ENCODE results near the gene CD81. TPM values are rescaled to one million over a fixed set of nuclear protein-coding genes. Genes with fewer than 3 reads are reported as not detected.

CD81 gene
- total RNA-seq, 5 donors from 2014 or later (not counting 1 experiment from before 2014, with no cell fraction given): 124 to 213 (median 146) TPM

DNA sequence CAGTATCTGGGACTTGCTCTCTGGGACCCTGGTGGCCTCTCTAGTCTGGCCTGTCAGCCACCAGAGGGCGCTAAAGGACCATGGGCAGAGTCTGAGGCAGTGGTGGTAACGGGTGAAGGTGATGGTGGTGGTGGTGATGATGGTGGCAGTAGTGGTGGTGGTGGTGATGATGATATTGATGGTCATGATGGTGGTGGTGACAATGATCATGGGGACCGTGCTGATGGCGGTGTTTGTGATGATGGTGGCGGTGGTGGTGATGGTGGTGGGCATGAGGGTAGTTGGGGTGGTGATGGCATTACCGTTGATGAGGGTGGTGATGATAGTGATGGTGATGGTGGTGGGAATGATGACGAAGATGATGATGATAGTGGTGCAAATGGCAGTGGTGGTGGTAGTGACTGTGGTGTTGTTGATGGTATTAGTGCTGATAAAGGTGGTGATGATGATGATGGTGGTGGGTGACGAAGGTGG lies 51.2 kb downstream of the CD81 start:
- H3K9me3 Mint-ChIP-seq: no peaks in the 10 kb centered on the region
- peak; percentile 83 to 96 (median 86) for ATAC-seq (replicated peaks in 1 of 4)
- 55% methylated on average over 8 of the region's 8 CpGs for WGBS (ENCODE audit: insufficient coverage)
- H3K4me3 Mint-ChIP-seq: no peak overlapping the region
- no peak overlapping the region for H3K4me3 ChIP-seq (ENCODE audit: control insufficient read depth in 1 of 2, extremely low read depth in 1 of 2, low read length in 1 of 2)
- H3K27ac ChIP-seq (ENCODE audit: low read length): no peak overlapping the region
- no peaks in the 10 kb centered on the region for H3K36me3 ChIP-seq (ENCODE audit: control insufficient read depth in 2 of 2, extremely low read depth in 1 of 2, insufficient read depth in 1 of 2, low read length in 1 of 2)
- H3K27ac Mint-ChIP-seq: no peak overlapping the region
- H3K27me3 ChIP-seq (replicated peaks in 1 of 2; ENCODE audit: control insufficient read depth in 2 of 2, extremely low read depth in 1 of 2, insufficient read depth in 2 of 2, low read length in 1 of 2): peaks cover 0 to 24% of the 10 kb centered on the region in 2 experiments
- no peaks in the 10 kb centered on the region for H3K4me1 ChIP-seq (ENCODE audit: control insufficient read depth in 1 of 2, extremely low read depth in 1 of 2, insufficient read depth in 2 of 2, low read length in 2 of 2)
- no peaks in the 10 kb centered on the region for H3K36me3 Mint-ChIP-seq
- no peaks in the 10 kb centered on the region for H3K4me1 Mint-ChIP-seq
- no peaks in the 10 kb centered on the region for H3K27me3 Mint-ChIP-seq
- peak; percentile 61 to 92 (median 82) for DNase-seq
- ChIA-PET CTCF (interaction anchor here (1.1 to 1.2 kb wide), 3 partner anchors 102 to 104 kb away, joined by 4 to 6 read pairs (median 6); no protein-coding TSS in a partner anchor), POLR2A (no interaction called here)
- no peaks in the 10 kb centered on the region for H3K9me3 ChIP-seq

GRCh38 chr11:2431395-2431794 lies 54.3 kb downstream of the CD81 start:
- no CpG with 5 or more reads among the region's 1 CpG for WGBS (ENCODE audit: insufficient coverage)
- ChIA-PET CTCF (no interaction called here), POLR2A (no interaction called here)
- ATAC-seq (replicated peaks in 1 of 4) (no peak), DNase-seq (no peak)
- no peaks in the 10 kb centered on the region for H3K9me3 Mint-ChIP-seq
- H3K9me3 ChIP-seq: no peaks in the 10 kb centered on the region
- H3K4me1 ChIP-seq (ENCODE audit: control insufficient read depth in 1 of 2, extremely low read depth in 1 of 2, insufficient read depth in 2 of 2, low read length in 2 of 2): no peaks in the 10 kb centered on the region
- H3K27ac ChIP-seq (ENCODE audit: low read length): no peak overlapping the region
- H3K4me1 Mint-ChIP-seq: no peaks in the 10 kb centered on the region
- peaks cover 0 to 13% of the 10 kb centered on the region in 2 experiments for H3K27me3 ChIP-seq (replicated peaks in 1 of 2; ENCODE audit: control insufficient read depth in 2 of 2, extremely low read depth in 1 of 2, insufficient read depth in 2 of 2, low read length in 1 of 2)
- no peaks in the 10 kb centered on the region for H3K27me3 Mint-ChIP-seq
- no peak overlapping the region for H3K27ac Mint-ChIP-seq
- no peak overlapping the region for H3K4me3 Mint-ChIP-seq
- no peaks in the 10 kb centered on the region for H3K36me3 ChIP-seq (ENCODE audit: control insufficient read depth in 2 of 2, extremely low read depth in 1 of 2, insufficient read depth in 1 of 2, low read length in 1 of 2)
- no peak overlapping the region for H3K4me3 ChIP-seq (ENCODE audit: control insufficient read depth in 1 of 2, extremely low read depth in 1 of 2, low read length in 1 of 2)
- no peaks in the 10 kb centered on the region for H3K36me3 Mint-ChIP-seq

- H3K27me3 ChIP-seq (replicated peaks in 1 of 2; ENCODE audit: control insufficient read depth in 2 of 2, extremely low read depth in 1 of 2, insufficient read depth in 2 of 2, low read length in 1 of 2): peaks cover 0 to 15% of the 10 kb centered on the region in 2 experiments
- no peaks in the 10 kb centered on the region for H3K9me3 Mint-ChIP-seq
Observed at GRCh38 chr11:2432171-2432621, 55.1 kb downstream of the CD81 start.

DNA sequence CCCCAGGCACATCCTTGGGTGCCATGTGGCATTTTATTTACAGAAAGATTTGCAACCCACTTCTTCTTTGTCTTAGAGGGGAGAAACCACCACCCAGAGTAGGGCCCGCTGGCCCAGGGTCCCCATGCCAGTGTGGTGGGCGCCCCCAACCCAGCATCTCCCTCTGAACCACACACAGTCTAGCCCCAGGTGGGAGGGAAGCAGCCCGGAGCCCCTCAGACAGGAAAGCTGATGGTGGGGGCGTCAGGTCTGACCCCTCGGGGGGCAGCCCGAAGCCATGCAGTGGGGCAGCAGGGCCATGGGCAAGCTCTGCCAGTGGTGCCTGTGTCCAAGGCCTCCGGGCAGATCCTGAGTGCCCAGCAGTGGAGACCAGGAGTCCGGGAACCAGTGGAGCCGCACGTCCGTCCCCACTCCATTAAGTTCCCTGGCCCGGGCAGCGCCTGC lies 55.5 kb downstream of the CD81 start:
- CTCF ChIA-PET: no interaction called here
- Histone ChIP-seq H3K9me3 (no peaks in the 10 kb centered on the region), H3K4me3 (ENCODE audit: control insufficient read depth in 1 of 2, extremely low read depth in 1 of 2, low read length in 1 of 2) (no peak overlapping the region), H3K27ac (ENCODE audit: low read length) (no peak overlapping the region), H3K4me1 (ENCODE audit: control insufficient read depth in 1 of 2, extremely low read depth in 1 of 2, insufficient read depth in 2 of 2, low read length in 2 of 2) (no peaks in the 10 kb centered on the region), H3K36me3 (ENCODE audit: control insufficient read depth in 2 of 2, extremely low read depth in 1 of 2, insufficient read depth in 1 of 2, low read length in 1 of 2) (no peaks in the 10 kb centered on the region), H3K27me3 (replicated peaks in 1 of 2; ENCODE audit: control insufficient read depth in 2 of 2, extremely low read depth in 1 of 2, insufficient read depth in 2 of 2, low read length in 1 of 2) (peaks cover 0 to 15% of the 10 kb centered on the region in 2 experiments)
- Mint-ChIP-seq H3K9me3 (no peaks in the 10 kb centered on the region), H3K4me1 (no peaks in the 10 kb centered on the region), H3K4me3 (no peak overlapping the region), H3K27ac (no peak overlapping the region), H3K27me3 (no peaks in the 10 kb centered on the region), H3K36me3 (no peaks in the 10 kb centered on the region)
- DNase-seq (no peak), ATAC-seq (replicated peaks in 1 of 4) (no peak)
- POLR2A ChIA-PET: no interaction called here
- WGBS (ENCODE audit: insufficient coverage): 95% methylated on average over 8 of the region's 13 CpGs

More at GRCh38 chr11:2432171-2432621, 55.1 kb downstream of the CD81 start:
- H3K27ac Mint-ChIP-seq: no peak overlapping the region
- WGBS (ENCODE audit: insufficient coverage): 84% methylated on average over 11 of the region's 15 CpGs
- H3K4me1 Mint-ChIP-seq: no peaks in the 10 kb centered on the region
- H3K36me3 Mint-ChIP-seq: no peaks in the 10 kb centered on the region
- no peaks in the 10 kb centered on the region for H3K27me3 Mint-ChIP-seq
- CTCF ChIA-PET: no interaction called here
- Histone ChIP-seq H3K27ac (ENCODE audit: low read length) (no peak overlapping the region), H3K9me3 (no peaks in the 10 kb centered on the region), H3K4me1 (ENCODE audit: control insufficient read depth in 1 of 2, extremely low read depth in 1 of 2, insufficient read depth in 2 of 2, low read length in 2 of 2) (no peaks in the 10 kb centered on the region), H3K4me3 (ENCODE audit: control insufficient read depth in 1 of 2, extremely low read depth in 1 of 2, low read length in 1 of 2) (no peak overlapping the region), H3K36me3 (ENCODE audit: control insufficient read depth in 2 of 2, extremely low read depth in 1 of 2, insufficient read depth in 1 of 2, low read length in 1 of 2) (no peaks in the 10 kb centered on the region)
- POLR2A ChIA-PET: no interaction called here
- DNase-seq: no peak
- no peak for ATAC-seq (replicated peaks in 1 of 4)
- no peak overlapping the region for H3K4me3 Mint-ChIP-seq

DNA sequence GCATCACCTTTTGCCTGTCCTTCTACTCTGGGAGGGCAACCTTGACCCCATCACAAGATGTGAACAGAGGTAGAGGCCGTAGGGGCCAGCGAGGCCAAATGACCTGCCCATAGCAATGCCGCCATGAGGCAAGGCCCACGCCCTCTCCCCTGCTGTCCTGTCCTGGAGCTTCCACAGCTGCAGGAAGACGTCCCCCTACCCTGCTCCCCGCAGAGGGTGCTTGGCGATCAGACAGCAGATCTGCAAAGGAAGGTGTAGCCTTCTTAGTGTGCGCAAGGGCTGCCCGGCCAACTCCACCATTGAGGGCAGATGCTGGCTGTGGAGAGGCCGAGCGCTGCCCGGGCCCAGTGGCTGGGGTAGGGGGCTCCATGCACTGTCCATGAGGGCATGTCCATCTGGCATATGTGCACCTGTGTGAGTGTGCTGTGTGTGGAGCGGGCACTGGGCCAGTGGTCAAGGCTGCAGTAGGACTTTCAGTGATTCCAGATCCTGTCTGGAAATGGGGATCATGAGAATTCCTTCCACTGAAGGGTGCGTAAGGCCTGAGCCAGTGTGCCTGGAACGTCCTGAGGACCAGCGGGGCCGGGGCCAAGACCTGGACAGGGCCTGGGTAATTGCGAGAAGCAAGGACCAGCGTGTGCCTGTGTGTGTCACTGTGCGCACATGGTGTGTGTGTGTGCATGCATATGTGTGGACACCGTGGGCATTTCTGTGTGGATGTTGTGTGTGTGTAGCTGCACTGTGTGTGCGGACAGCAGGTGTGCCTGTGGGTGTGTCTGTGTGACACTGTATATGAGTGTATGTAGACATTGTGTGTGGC lies 56.2 kb downstream of the CD81 start:
- CTCF ChIA-PET: no interaction called here

DNA sequence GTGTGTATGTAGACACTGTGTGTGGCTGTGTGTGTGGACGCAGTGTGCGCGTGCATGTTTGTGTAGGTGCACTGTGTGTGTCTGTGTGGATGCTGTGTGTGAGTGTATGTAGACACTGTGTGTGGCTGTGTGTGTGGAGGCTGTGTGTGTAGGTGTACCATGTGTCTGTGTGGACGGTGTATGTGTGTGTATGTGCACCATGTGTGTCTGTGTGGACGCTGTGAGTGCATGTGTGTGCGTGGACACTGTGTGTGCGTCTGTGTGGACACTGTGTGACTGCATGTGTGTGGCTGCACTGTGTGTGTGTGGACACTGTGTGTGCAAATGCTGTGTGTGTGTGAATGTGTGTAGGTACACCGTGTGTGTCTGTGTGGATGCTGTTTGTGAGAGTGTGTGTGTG lies 56.9 kb downstream of the CD81 start:
- peaks cover 0 to 15% of the 10 kb centered on the region in 2 experiments for H3K27me3 ChIP-seq (replicated peaks in 1 of 2; ENCODE audit: control insufficient read depth in 2 of 2, extremely low read depth in 1 of 2, insufficient read depth in 2 of 2, low read length in 1 of 2)
- no peaks in the 10 kb centered on the region for H3K36me3 Mint-ChIP-seq
- CTCF ChIA-PET: no interaction called here
- H3K27ac Mint-ChIP-seq: no peak overlapping the region
- H3K4me1 Mint-ChIP-seq: no peaks in the 10 kb centered on the region
- H3K27ac ChIP-seq (ENCODE audit: low read length): no peak overlapping the region
- POLR2A ChIA-PET: no interaction called here
- no peak overlapping the region for H3K4me3 Mint-ChIP-seq
- H3K4me3 ChIP-seq (ENCODE audit: control insufficient read depth in 1 of 2, extremely low read depth in 1 of 2, low read length in 1 of 2): no peak overlapping the region
- no peaks in the 10 kb centered on the region for H3K9me3 Mint-ChIP-seq
- H3K4me1 ChIP-seq (ENCODE audit: control insufficient read depth in 1 of 2, extremely low read depth in 1 of 2, insufficient read depth in 2 of 2, low read length in 2 of 2): no peaks in the 10 kb centered on the region
- no peak for DNase-seq
- H3K9me3 ChIP-seq: no peaks in the 10 kb centered on the region
- no peaks in the 10 kb centered on the region for H3K27me3 Mint-ChIP-seq
- 93% methylated on average over 8 of the region's 8 CpGs for WGBS (ENCODE audit: insufficient coverage)
- no peak for ATAC-seq (replicated peaks in 1 of 4)
- no peaks in the 10 kb centered on the region for H3K36me3 ChIP-seq (ENCODE audit: control insufficient read depth in 2 of 2, extremely low read depth in 1 of 2, insufficient read depth in 1 of 2, low read length in 1 of 2)

More for the DNA sequence above, 56.2 kb downstream of the CD81 start:
- no peak overlapping the region for H3K4me3 ChIP-seq (ENCODE audit: control insufficient read depth in 1 of 2, extremely low read depth in 1 of 2, low read length in 1 of 2)
- 92% methylated on average over 20 of the region's 22 CpGs for WGBS (ENCODE audit: insufficient coverage)
- H3K9me3 ChIP-seq: no peaks in the 10 kb centered on the region
- no peak overlapping the region for H3K27ac ChIP-seq (ENCODE audit: low read length)
- POLR2A ChIA-PET: no interaction called here
- H3K36me3 Mint-ChIP-seq: no peaks in the 10 kb centered on the region
- no peaks in the 10 kb centered on the region for H3K9me3 Mint-ChIP-seq
- ATAC-seq (replicated peaks in 1 of 4) (no peak), DNase-seq (no peak)
- no peaks in the 10 kb centered on the region for H3K4me1 ChIP-seq (ENCODE audit: control insufficient read depth in 1 of 2, extremely low read depth in 1 of 2, insufficient read depth in 2 of 2, low read length in 2 of 2)
- H3K36me3 ChIP-seq (ENCODE audit: control insufficient read depth in 2 of 2, extremely low read depth in 1 of 2, insufficient read depth in 1 of 2, low read length in 1 of 2): no peaks in the 10 kb centered on the region
- no peak overlapping the region for H3K4me3 Mint-ChIP-seq
- H3K27me3 ChIP-seq (replicated peaks in 1 of 2; ENCODE audit: control insufficient read depth in 2 of 2, extremely low read depth in 1 of 2, insufficient read depth in 2 of 2, low read length in 1 of 2): peaks cover 0 to 15% of the 10 kb centered on the region in 2 experiments
- H3K27me3 Mint-ChIP-seq: no peaks in the 10 kb centered on the region
- no peaks in the 10 kb centered on the region for H3K4me1 Mint-ChIP-seq
- no peak overlapping the region for H3K27ac Mint-ChIP-seq
